Progenitor cell of endocrine pancreas (in vitro differentiated cells): Measurements from ENCODE around the gene FBXL5. TPM values are rescaled to one million over a fixed set of nuclear protein-coding genes. Genes with fewer than 3 reads are reported as not detected.
A peak's percentile ranks its signal among the peaks of the same experiment; 100 is the strongest.

Source experiments
- DNase-seq: peaks from one replicate; pipeline ENCODE4 v3.0.0; 2021; ENCODE audit warnings: low spot score; ENCODE audit not compliant: unreplicated experiment
- H3K27ac Mint-ChIP-seq: 2 replicates; pipeline ENCODE4 v1.8.0; 2021; ENCODE audit warnings: mild to moderate bottlenecking, moderate library complexity, mixed read lengths
- H3K27me3 Mint-ChIP-seq: 2 replicates; pipeline ENCODE4 v1.8.0; 2021; ENCODE audit warnings: mixed read lengths
- H3K36me3 Mint-ChIP-seq: 2 replicates; pipeline ENCODE4 v1.8.0; 2022; ENCODE audit warnings: mixed read lengths; ENCODE audit not compliant: insufficient read depth
- H3K4me1 Mint-ChIP-seq: 2 replicates; pipeline ENCODE4 v1.8.0; 2021; ENCODE audit warnings: low read depth, mixed read lengths
- H3K4me3 Mint-ChIP-seq: 2 replicates; pipeline ENCODE4 v1.8.0; 2021; ENCODE audit warnings: low read depth, mild to moderate bottlenecking, moderate library complexity, mixed read lengths
- H3K9me3 Mint-ChIP-seq: 2 replicates; pipeline ENCODE4 v1.8.0; 2021; ENCODE audit warnings: low read depth, mixed read lengths
- total RNA-seq: library from RNA; stranded (reverse); gene quantifications from 2 replicates; pipeline ENCODE4 v1.2.1, GENCODE V29; 2021
- TF ChIP-seq, protein P1 (sequence below): fragments of 200-600 bp; sonication (generic); IDR thresholded peaks from one replicate; pipeline ENCODE4 v1.5.0; 2021; ENCODE audit warnings: antibody characterized with exemption, mild to moderate bottlenecking; ENCODE audit not compliant: unreplicated experiment

Gene FBXL5
- total RNA-seq, 1 donor from 2014 or later: 66.9 TPM

DNA sequence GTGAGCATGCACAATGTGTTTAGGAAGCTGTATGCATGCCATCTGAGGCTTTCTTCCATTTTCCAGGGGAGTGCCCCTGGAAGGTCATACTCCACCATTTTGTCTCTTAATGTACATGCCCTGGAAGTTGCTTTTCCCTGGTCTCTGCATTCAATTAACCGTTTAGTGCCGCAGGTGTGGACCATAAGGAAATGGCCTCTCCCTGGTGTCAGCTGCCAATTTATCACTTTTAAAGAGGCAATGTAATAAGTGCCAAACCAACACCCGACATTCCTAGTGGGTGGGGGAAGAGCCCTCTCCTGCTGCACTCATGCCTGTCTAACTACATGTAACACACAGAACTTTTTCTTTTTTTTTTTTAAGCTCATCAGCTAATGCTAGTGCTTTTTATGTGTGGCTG, 40.6 kb upstream of the FBXL5 start:
- no peak for DNase-seq
- H3K9me3 Mint-ChIP-seq: peaks cover 15% of the 10 kb centered on the region
- TF ChIP-seq, protein P1, sequence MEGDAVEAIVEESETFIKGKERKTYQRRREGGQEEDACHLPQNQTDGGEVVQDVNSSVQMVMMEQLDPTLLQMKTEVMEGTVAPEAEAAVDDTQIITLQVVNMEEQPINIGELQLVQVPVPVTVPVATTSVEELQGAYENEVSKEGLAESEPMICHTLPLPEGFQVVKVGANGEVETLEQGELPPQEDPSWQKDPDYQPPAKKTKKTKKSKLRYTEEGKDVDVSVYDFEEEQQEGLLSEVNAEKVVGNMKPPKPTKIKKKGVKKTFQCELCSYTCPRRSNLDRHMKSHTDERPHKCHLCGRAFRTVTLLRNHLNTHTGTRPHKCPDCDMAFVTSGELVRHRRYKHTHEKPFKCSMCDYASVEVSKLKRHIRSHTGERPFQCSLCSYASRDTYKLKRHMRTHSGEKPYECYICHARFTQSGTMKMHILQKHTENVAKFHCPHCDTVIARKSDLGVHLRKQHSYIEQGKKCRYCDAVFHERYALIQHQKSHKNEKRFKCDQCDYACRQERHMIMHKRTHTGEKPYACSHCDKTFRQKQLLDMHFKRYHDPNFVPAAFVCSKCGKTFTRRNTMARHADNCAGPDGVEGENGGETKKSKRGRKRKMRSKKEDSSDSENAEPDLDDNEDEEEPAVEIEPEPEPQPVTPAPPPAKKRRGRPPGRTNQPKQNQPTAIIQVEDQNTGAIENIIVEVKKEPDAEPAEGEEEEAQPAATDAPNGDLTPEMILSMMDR: no peak
- H3K4me1 Mint-ChIP-seq: peaks cover 6% of the 10 kb centered on the region
- H3K27me3 Mint-ChIP-seq: no peaks in the 10 kb centered on the region
- no peak overlapping the region for H3K4me3 Mint-ChIP-seq
- H3K27ac Mint-ChIP-seq: no peak overlapping the region
- H3K36me3 Mint-ChIP-seq: peaks cover 4% of the 10 kb centered on the region

DNA sequence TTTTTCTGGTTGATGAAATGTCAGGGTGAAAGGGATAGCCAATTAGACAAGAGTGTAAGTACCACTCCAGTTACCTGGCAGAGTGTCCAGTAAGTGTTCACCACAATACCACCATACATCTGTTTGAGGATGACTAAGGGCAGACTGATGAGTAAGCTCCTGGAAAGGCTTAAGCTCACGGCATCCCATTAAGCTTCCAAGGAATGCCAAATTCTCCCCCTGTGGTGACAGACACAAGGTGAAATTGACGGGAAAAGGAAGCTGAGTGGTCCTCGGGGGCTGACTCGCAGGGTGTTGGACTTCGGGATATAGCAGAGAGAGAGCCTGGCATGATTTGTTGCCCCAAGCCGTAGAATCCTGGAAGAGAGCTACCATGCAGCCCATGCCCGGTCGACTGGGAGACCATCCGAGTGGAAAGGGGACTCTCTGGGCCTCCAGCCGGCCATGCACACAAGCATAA, 40.1 kb upstream of the FBXL5 start:
- H3K27me3 Mint-ChIP-seq: no peaks in the 10 kb centered on the region
- peaks cover 6% of the 10 kb centered on the region for H3K4me1 Mint-ChIP-seq
- no peak for DNase-seq
- peaks cover 15% of the 10 kb centered on the region for H3K9me3 Mint-ChIP-seq
- TF ChIP-seq, protein P1: no peak
- no peak overlapping the region for H3K4me3 Mint-ChIP-seq
- H3K27ac Mint-ChIP-seq: no peak overlapping the region
- H3K36me3 Mint-ChIP-seq: peaks cover 4% of the 10 kb centered on the region

DNA sequence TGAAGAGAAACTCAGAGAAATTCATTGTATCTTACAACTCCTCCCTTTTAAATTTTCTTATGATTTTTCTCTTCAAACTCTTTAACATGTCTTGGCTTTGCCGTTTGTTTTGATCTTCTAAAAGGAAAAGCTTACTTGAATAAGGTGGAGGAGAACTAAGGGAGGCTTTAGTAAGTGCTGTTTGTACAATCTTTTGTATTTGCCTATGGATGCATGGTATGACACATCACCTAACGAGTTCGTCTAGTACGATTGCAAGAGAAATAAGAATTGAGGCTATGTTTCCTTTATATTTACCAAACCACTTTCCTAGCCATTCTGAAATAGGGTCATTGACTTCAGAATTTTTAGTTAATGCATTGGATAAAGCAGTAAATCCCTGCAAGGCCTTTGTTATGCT, 39.3 kb upstream of the FBXL5 start:
- H3K36me3 Mint-ChIP-seq: peaks cover 3% of the 10 kb centered on the region
- TF ChIP-seq, protein P1: no peak
- H3K4me3 Mint-ChIP-seq: no peak overlapping the region
- H3K9me3 Mint-ChIP-seq: peaks cover 15% of the 10 kb centered on the region
- DNase-seq: no peak
- peaks cover 6% of the 10 kb centered on the region for H3K4me1 Mint-ChIP-seq
- H3K27ac Mint-ChIP-seq: peak overlapping the region; percentile 77
- H3K27me3 Mint-ChIP-seq: no peaks in the 10 kb centered on the region

DNA sequence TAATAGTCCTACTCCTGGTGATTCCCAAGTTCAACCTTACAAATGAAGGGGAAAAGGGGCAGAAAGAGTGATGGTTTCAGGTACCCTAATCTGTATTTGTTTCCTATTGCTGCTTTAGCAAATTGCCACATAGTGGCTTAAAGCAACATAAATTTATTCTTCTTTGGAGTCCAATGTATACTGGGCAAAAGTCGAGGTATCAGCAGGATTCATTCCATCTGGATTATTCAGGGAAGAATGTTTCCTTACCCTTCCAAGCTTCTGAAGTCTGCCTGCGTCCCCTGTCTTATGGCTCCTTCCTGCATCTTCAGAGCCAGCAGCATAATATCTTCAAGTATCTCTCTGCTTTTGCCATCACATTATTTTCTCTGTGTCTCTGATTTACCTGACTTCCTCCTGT, 37.4 kb upstream of the FBXL5 start:
- peaks cover 5% of the 10 kb centered on the region for H3K4me1 Mint-ChIP-seq
- TF ChIP-seq, protein P1: no peak
- H3K27me3 Mint-ChIP-seq: no peaks in the 10 kb centered on the region
- H3K36me3 Mint-ChIP-seq: peaks cover 6% of the 10 kb centered on the region
- H3K9me3 Mint-ChIP-seq: peaks cover 8% of the 10 kb centered on the region
- no peak overlapping the region for H3K27ac Mint-ChIP-seq
- DNase-seq: no peak
- no peak overlapping the region for H3K4me3 Mint-ChIP-seq

DNA sequence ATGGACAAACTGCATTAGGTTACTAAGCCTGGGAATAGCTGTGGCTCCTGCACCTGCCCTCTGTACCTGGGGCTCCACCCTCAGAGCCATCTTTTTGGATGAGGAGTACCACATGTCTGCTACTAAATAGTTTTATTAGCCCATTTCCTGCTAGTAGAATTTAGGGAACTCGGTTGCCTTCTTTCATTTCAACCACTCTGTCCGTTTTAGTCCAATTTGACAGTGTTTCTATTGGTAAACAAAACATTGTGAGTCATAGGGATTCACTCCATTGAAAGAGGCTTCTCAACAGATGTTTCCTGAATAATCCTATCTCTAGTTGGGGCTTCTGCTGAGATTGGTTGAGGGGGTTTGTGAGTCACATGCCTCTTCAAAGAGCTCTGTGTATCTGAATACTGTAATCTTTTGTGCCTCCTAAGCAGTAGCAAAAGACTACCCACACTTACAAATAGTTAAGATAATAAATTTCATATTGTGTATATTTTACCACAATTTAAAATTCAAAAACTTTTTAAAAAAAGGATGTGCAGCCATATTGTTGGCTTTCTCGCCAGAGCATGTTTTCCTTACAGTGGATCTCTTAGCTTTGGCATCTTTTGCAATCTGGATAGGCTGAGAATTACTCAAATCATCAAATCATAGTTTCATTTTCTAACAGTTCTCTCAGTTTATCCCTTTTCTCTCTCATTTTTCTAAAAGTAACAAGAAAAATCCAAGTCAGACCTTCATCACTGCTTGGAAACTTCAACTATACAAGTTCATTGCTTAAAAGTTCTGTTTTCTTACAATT, 36.4 kb upstream of the FBXL5 start:
- peaks cover 5% of the 10 kb centered on the region for H3K4me1 Mint-ChIP-seq
- H3K27ac Mint-ChIP-seq: no peak overlapping the region
- no peak overlapping the region for H3K4me3 Mint-ChIP-seq
- TF ChIP-seq, protein P1: no peak
- DNase-seq: no peak
- H3K36me3 Mint-ChIP-seq: peaks cover 12% of the 10 kb centered on the region
- H3K27me3 Mint-ChIP-seq: no peaks in the 10 kb centered on the region
- peaks cover 8% of the 10 kb centered on the region for H3K9me3 Mint-ChIP-seq
